MG63 (cell line): ENCODE data around the gene PDE6A. TPM values are rescaled to one million over a fixed set of nuclear protein-coding genes. Genes with fewer than 3 reads are reported as not detected.
"Not testable (repeated sequence)": the region's sequence is repeated elsewhere in the genome, so short reads cannot be mapped to it uniquely, and the experiment has no call there.

ENCODE experiments used
- DNase-seq: peaks from one replicate; pipeline ENCODE4 v3.0.0-alpha.2; 2020
- H3K27me3 ChIP-seq: fragments of 250-450 bp; sonication (Bioruptor Pico); 2 replicates; pipeline ENCODE4 v1.5.1; 2020; ENCODE audit warnings: mild to moderate bottlenecking, moderate library complexity
- H3K36me3 ChIP-seq: fragments of 250-450 bp; sonication (Bioruptor Pico); 2 replicates; pipeline ENCODE4 v1.5.1; 2020; ENCODE audit warnings: mild to moderate bottlenecking, moderate library complexity
- H3K4me3 ChIP-seq: fragments of 250-450 bp; sonication (Bioruptor Pico); 2 replicates; pipeline ENCODE4 v1.5.1; 2020; ENCODE audit warnings: mild to moderate bottlenecking, moderate library complexity
- H3K9me3 ChIP-seq: fragments of 250-450 bp; sonication (Bioruptor Pico); 2 replicates; pipeline ENCODE4 v1.5.1; 2020; ENCODE audit warnings: mild to moderate bottlenecking, moderate library complexity
- total RNA-seq: library from RNA; depleted of rRNA; stranded (reverse); fragments of >200 nt; shearing (Covaris generic); gene quantifications from 2 replicates; pipeline ENCODE4 v1.2.3, GENCODE V29; 2014; ENCODE audit warnings: low replicate concordance

PDE6A gene
- total RNA-seq, 1 experiment from 2014 or later, result not detected

- Histone ChIP-seq H3K27me3 (peaks cover 3% of the 10 kb centered on the region), H3K36me3 (no peaks in the 10 kb centered on the region)
- DNase-seq, result no peak
These were observed 52.0 kb downstream of the PDE6A start for GRCh38 chr5:149892594-149892993.

DNA sequence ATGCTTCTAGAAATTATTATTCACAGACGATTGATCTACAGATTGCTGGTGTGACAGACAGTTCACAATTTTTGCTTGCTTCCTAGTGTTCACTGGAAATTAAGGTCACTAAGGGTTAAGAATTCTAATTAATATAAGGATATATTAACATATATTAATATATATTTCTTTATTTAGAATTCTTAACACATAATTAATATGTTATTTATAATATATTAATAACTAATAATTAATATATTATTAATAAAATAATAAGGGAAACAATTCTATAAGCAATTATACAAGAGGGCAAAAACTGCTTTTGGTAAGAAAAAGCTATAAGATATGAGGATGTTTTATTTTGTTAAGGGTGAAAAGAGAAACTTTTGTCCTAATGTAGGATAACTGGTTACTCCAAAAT is 56.3 kb downstream of the PDE6A start:
- Histone ChIP-seq H3K9me3 (no peaks in the 10 kb centered on the region), H3K4me3 (no peak overlapping the region), H3K36me3 (no peaks in the 10 kb centered on the region), H3K27me3 (peaks cover 3% of the 10 kb centered on the region)
- no peak for DNase-seq

More at GRCh38 chr5:149892594-149892993, 52.0 kb downstream of the PDE6A start:
- Histone ChIP-seq H3K4me3 (no peak overlapping the region), H3K9me3 (no peaks in the 10 kb centered on the region)

GRCh38 chr5:149887622-149888183 is 56.9 kb downstream of the PDE6A start:
- H3K9me3 ChIP-seq, result no peaks in the 10 kb centered on the region
- no peaks in the 10 kb centered on the region for H3K36me3 ChIP-seq
- no peak for DNase-seq
- peaks cover 1% of the 10 kb centered on the region for H3K27me3 ChIP-seq
- H3K4me3 ChIP-seq, result no peak overlapping the region

DNA sequence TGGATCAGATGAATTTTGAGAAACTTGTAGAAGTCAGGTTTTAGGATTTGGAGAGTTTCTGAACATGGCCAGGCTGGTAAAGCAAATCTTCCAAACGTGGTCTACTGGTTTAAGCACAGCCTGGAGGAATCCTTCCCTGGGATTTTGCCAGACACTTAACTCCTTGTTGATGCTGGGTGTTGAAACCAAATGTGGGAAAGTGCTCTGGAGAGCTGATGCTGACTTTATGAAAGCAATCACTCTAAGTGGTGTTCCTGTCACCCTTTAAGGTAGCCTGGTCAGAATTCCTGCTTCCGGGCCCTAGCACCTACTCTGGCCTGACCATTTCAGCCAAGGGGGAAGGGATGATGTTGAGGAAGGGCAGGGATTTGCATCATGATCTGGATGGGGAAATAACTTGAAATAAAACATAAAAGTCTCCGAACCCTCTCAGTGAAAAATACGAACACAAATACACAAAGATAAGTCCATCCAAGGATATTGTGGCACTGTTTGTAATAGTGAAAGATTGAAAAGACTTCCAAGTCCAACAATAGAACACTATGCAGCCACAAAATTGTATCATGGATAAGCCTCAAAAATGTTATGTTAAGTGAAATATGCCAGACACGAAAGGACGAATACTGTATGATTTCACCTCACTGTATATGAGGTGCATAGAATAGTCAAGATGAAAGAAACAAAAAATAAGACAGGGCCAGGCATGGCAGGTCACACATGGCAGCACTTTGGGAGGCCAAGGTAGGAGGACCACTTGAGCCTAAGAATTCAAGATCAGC is 57.7 kb downstream of the PDE6A start:
- Histone ChIP-seq H3K4me3 (no peak overlapping the region), H3K27me3 (no peaks in the 10 kb centered on the region; the same call in 1 of the 2 replicates), H3K9me3 (no peaks in the 10 kb centered on the region), H3K36me3 (no peaks in the 10 kb centered on the region)
- DNase-seq, result no peak

DNA sequence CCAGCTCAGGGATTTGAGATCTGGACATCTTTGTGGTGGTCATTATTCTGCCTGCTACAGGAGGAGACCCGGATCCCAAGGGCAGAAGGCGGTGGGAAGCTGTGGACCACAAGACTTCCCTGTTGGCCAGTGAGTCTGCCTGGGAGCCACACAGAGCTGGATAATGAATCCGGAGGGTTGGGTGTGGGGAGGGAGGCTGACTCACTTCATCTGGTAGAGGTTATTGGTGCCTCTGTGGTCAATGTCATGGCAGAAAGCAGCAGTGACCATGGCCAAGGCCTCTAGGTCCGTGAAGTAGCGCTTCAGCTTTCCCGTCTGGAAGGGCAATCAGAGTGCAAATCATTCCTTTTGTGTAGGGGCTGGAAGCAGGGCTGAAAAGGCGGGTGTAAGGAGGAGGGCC is 58.5 kb downstream of the PDE6A start:
- H3K9me3 ChIP-seq, result 0 out of 2 replicates have a peak, but pooled peaks cover 2% of the 10 kb centered on the region
- H3K27me3 ChIP-seq, result no peaks in the 10 kb centered on the region; the same call in 1 of the 2 replicates
- H3K4me3 ChIP-seq, result no peak overlapping the region
- DNase-seq, result no peak
- no peaks in the 10 kb centered on the region for H3K36me3 ChIP-seq

GRCh38 chr5:149885513-149885912 is 59.1 kb downstream of the PDE6A start:
- no peak overlapping the region for H3K4me3 ChIP-seq
- H3K36me3 ChIP-seq, result no peaks in the 10 kb centered on the region
- 0 out of 2 replicates have a peak, but pooled peaks cover 2% of the 10 kb centered on the region for H3K9me3 ChIP-seq
- H3K27me3 ChIP-seq, result no peaks in the 10 kb centered on the region; the same call in 1 of the 2 replicates
- no peak for DNase-seq

DNA sequence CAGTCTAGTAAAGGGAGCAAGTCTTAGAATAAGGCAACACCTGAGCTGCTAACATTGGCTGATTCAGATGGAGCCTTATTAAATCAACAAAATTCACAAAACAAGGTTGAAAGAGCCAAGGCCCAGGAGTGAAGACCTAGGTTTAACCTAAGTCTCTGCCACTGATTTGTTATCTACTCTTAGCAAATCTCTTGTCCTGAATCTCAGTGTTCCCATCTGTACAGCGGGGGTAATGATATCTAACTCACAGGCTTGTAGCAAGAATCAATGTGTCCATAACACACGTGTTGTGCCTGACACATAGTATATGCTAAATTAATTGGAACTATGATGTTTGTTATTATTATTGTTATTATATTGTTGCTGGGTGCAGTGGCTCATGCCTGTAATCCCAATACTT is 61.0 kb downstream of the PDE6A start:
- DNase-seq, result no peak
- Histone ChIP-seq H3K27me3 (peaks cover 4% of the 10 kb centered on the region; the same call in 1 of the 2 replicates), H3K36me3 (no peaks in the 10 kb centered on the region), H3K9me3 (peaks cover 5% of the 10 kb centered on the region; the same call in 1 of the 2 replicates), H3K4me3 (no peak overlapping the region)

DNA sequence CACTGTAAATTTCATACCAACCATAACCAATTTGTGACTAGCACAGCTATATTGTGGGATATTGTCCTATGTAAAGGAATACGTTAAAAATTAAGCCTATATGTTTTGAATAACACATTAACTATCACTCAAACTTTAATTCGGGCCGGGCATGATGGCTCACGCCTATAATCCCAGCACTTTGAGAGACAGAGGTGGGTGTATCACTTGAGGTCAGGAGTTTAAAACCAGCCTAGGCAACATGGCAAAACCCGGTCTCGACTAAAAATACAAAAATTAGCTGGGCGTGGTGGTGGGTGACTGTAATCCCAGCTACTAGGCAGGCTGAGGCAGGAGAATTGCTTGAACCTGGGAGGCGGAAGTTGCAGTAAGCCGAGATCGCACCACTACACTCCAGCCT is 62.0 kb downstream of the PDE6A start:
- not testable (repeated sequence) for H3K27me3 ChIP-seq, H3K4me3 ChIP-seq

GRCh38 chr5:149881874-149882273 is 62.7 kb downstream of the PDE6A start:
- H3K36me3 ChIP-seq, result no peaks in the 10 kb centered on the region
- H3K4me3 ChIP-seq, result no peak overlapping the region
- H3K9me3 ChIP-seq, result peaks cover 5% of the 10 kb centered on the region; the same call in 1 of the 2 replicates
- peaks cover 4% of the 10 kb centered on the region; the same call in 1 of the 2 replicates for H3K27me3 ChIP-seq
- no peak for DNase-seq

More for the DNA sequence above, 62.0 kb downstream of the PDE6A start:
- H3K9me3 ChIP-seq, H3K36me3 ChIP-seq, DNase-seq: not testable (repeated sequence)

GRCh38 chr5:149881069-149881622 is 63.4 kb downstream of the PDE6A start:
- H3K4me3 ChIP-seq, result no peak overlapping the region
- no peaks in the 10 kb centered on the region for H3K36me3 ChIP-seq
- peaks cover 5% of the 10 kb centered on the region; the same call in 1 of the 2 replicates for H3K9me3 ChIP-seq
- no peak for DNase-seq
- H3K27me3 ChIP-seq, result peaks cover 4% of the 10 kb centered on the region; the same call in 1 of the 2 replicates

- not testable (repeated sequence) for H3K4me3 ChIP-seq, DNase-seq, H3K9me3 ChIP-seq, H3K36me3 ChIP-seq, H3K27me3 ChIP-seq
These were observed 65.0 kb downstream of the PDE6A start for GRCh38 chr5:149879593-149879992.

DNA sequence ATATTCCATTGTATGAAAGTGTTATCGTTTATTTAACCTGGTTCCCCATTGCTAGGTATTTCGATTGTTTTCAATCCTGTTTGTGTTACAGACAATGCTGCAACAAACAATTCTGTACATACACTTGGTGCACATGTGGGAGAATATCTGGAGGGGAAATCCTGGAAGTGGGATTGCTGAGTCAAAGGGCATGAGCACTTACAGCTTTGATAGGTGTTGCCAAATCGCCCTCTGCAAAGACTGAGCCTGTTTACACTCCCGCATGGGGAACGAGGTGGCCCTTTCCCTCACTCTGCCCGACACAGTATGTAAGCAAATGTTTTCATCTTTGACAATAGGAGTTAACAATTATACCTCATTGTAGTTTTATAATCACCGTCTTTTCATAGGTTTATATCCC is 66.2 kb downstream of the PDE6A start:
- H3K27me3 ChIP-seq, result peaks cover 6% of the 10 kb centered on the region; the same call in 1 of the 2 replicates
- no peak overlapping the region for H3K4me3 ChIP-seq
- peaks cover 5% of the 10 kb centered on the region; the same call in 1 of the 2 replicates for H3K9me3 ChIP-seq
- no peaks in the 10 kb centered on the region for H3K36me3 ChIP-seq
- no peak for DNase-seq

- Histone ChIP-seq H3K4me3 (no peak overlapping the region), H3K9me3 (no peaks in the 10 kb centered on the region), H3K36me3 (no peaks in the 10 kb centered on the region), H3K27me3 (peaks cover 5% of the 10 kb centered on the region; the same call in 1 of the 2 replicates)
- no peak for DNase-seq
These were observed 70.7 kb downstream of the PDE6A start for GRCh38 chr5:149873896-149874295.

DNA sequence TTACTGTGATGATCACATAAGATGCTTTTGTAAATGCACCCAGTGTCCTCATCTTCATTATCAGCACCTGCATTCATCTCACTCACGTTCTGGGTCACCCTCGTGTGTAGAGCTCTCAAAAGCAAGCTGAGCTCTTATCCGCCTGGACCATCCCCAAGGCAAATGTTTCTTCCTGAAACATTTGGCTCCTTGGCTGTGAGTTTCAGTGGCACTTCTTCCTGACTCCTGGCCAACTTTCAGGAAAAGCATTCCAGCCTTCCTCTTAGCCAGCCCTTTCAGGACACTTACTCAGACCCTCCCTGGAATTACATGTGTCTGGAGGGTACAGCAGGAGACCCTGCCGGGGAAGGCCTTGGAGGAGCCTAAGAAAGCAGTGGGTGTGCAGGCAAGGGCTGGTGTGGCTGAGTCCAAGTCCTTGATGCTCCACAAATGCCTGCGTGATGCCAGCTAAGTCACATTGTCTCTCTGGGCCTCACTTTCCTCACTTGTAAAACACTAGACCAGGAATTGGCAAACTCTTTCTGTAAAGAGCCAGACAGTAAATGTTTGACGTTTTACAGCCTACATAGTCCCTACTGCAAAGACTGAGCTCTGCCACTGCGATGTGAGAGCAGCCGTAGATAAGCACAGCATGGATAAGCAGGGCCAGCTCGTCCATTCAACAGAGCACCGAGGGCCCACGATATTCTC is 72.1 kb downstream of the PDE6A start:
- Histone ChIP-seq H3K27me3 (0 out of 2 replicates have a peak, but pooled peaks cover 2% of the 10 kb centered on the region), H3K4me3 (no peak overlapping the region), H3K9me3 (no peaks in the 10 kb centered on the region), H3K36me3 (no peaks in the 10 kb centered on the region)
- DNase-seq, result no peak

- Histone ChIP-seq H3K4me3 (no peak overlapping the region), H3K36me3 (no peaks in the 10 kb centered on the region), H3K27me3 (0 out of 2 replicates have a peak, but pooled peaks cover 2% of the 10 kb centered on the region), H3K9me3 (no peaks in the 10 kb centered on the region; the same call in 1 of the 2 replicates)
- DNase-seq, result no peak
These were observed 73.1 kb downstream of the PDE6A start for GRCh38 chr5:149871471-149871870.

- H3K27me3 ChIP-seq, result no peaks in the 10 kb centered on the region
- no peak overlapping the region for H3K4me3 ChIP-seq
- H3K36me3 ChIP-seq, result no peaks in the 10 kb centered on the region
- DNase-seq, result no peak
- H3K9me3 ChIP-seq, result no peaks in the 10 kb centered on the region; the same call in 1 of the 2 replicates
These were observed 73.9 kb downstream of the PDE6A start for GRCh38 chr5:149870697-149871096.

DNA sequence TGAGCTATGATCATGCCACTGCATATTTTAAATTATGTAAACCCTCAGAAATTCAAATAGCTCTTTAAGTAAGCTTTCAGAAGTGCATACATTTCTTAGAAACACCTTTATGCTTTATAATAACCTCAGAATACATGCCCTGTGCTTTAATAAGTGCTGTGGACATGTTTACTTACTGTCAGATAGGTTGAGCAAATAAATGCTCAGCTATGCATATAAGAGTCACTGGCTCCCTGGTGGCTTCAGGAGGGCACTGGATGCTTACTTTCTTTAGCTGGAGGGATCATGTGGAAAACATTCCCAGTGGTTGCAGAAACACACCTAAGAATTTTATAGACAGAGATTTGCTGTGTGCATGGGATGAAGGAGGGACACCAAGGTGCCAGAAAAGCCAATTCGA is 74.4 kb downstream of the PDE6A start:
- no peak overlapping the region for H3K4me3 ChIP-seq
- no peaks in the 10 kb centered on the region for H3K27me3 ChIP-seq
- no peaks in the 10 kb centered on the region; the same call in 1 of the 2 replicates for H3K9me3 ChIP-seq
- H3K36me3 ChIP-seq, result no peaks in the 10 kb centered on the region
- DNase-seq, result no peak
